HL-60 (cell line): Measurements from ENCODE around the gene THSD7A.

ENCODE experiments used
- DNase-seq, 2 experiments: peaks; one replicate each; pipeline ENCODE4 v3.0.0-alpha.2; 2010 to 2020; ENCODE audit warnings: low read depth in 1 of 2, low spot score in 1 of 2
- H3K27ac ChIP-seq: fragments of 250-450 bp; sonication (Bioruptor Pico); replicated peaks from 2 replicates; pipeline ENCODE4 v1.5.1; 2020; ENCODE audit warnings: mild to moderate bottlenecking, moderate library complexity
- H3K27me3 ChIP-seq: fragments of 250-450 bp; sonication (Bioruptor Pico); 2 replicates; pipeline ENCODE4 v1.5.1; 2021; ENCODE audit warnings: mild to moderate bottlenecking, moderate library complexity; ENCODE audit not compliant: insufficient read depth, poor library complexity, severe bottlenecking
- H3K4me3 ChIP-seq: replicated peaks from 2 replicates; pipeline ENCODE4 v1.5.1; 2011; ENCODE audit warnings: mild to moderate bottlenecking, control low read depth, low read length; ENCODE audit not compliant: insufficient read depth
- CTCF ChIP-seq: IDR thresholded peaks from one replicate; pipeline ENCODE4 v1.5.1; 2011; ENCODE audit warnings: low read length, control low read depth, inconsistent platforms; ENCODE audit not compliant: insufficient read depth
- GABPA ChIP-seq: IDR thresholded peaks from 2 replicates; pipeline ENCODE4 v1.6.1; 2012; ENCODE audit warnings: low read depth
- POLR2AphosphoS5 ChIP-seq: IDR thresholded peaks from 2 replicates; pipeline ENCODE4 v1.6.1; 2012; ENCODE audit warnings: low read depth
- REST ChIP-seq: IDR thresholded peaks from 2 replicates; pipeline ENCODE4 v1.6.1; 2012; ENCODE audit warnings: low read depth; ENCODE audit not compliant: insufficient replicate concordance
- SPI1 ChIP-seq: IDR thresholded peaks from 2 replicates; pipeline ENCODE4 v1.6.1; 2012; ENCODE audit warnings: low read depth, mild to moderate bottlenecking, borderline replicate concordance

The THSD7A gene

DNA sequence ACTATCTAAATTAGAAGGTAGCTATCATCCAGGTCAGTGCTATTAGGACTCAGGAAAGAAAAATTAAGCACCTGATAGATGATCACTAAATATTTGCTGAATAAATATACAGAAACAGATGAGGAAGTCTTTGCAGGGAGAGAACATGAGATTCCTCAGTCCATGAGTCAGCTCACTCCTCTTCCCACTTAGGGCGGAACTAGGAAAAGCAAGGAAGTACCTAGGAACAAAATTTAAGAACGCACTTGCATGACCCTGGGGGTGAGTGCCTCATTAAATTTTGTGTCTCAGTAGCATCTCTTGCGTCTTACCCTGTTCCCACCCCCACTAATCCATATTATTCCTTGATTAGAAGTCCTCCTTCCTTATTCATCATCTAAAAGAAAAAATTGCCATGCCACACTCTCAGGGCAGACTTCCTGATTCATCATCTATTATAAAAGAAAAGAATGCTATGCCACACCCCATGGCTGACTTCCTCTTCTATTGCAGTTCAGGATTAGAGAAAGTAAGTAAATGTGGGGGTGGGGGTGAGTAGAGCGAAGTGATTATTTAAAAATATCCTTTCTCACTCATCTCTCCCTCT, 208.8 kb downstream of the THSD7A start:
- Histone ChIP-seq H3K27me3 (no peaks in the 10 kb centered on the region), H3K27ac (no peak overlapping the region), H3K4me3 (no peak overlapping the region)
- TF ChIP-seq POLR2AphosphoS5 = no peak
- peak; percentile 41; the same call in 1 of the 2 replicates for TF ChIP-seq SPI1
- no peak for DNase-seq

- Histone ChIP-seq H3K27me3 (no peaks in the 10 kb centered on the region), H3K4me3 (no peak overlapping the region), H3K27ac (no peak overlapping the region)
- TF ChIP-seq POLR2AphosphoS5 (no peak), REST (no peak), SPI1 (no peak), GABPA (no peak), CTCF (no peak)
- no peak for DNase-seq
Observed at GRCh38 chr7:11620406-11621253, 211.4 kb downstream of the THSD7A start.

GRCh38 chr7:11616466-11616865, 215.5 kb downstream of the THSD7A start:
- H3K27me3 ChIP-seq = no peaks in the 10 kb centered on the region
- no peak overlapping the region for H3K4me3 ChIP-seq
- TF ChIP-seq CTCF (no peak), GABPA (no peak), REST (no peak), SPI1 (no peak), POLR2AphosphoS5 (no peak)
- DNase-seq = no peak
- H3K27ac ChIP-seq = no peak overlapping the region

GRCh38 chr7:11615174-11615573, 216.8 kb downstream of the THSD7A start:
- TF ChIP-seq POLR2AphosphoS5 (no peak), CTCF (no peak), GABPA (no peak), REST (no peak), SPI1 (no peak)
- Histone ChIP-seq H3K27me3 (no peaks in the 10 kb centered on the region), H3K4me3 (no peak overlapping the region), H3K27ac (no peak overlapping the region)
- no peak for DNase-seq
